Activated T-helper 17 cell treated with anti-CD3 and anti-CD28 coated beads, Interleukin-2, amount 50 U/mL, for 72 hours (primary cell): Measurements from ENCODE around the gene DYNLT4. TPM values are rescaled to one million over a fixed set of nuclear protein-coding genes. Genes with fewer than 3 reads are reported as not detected.
"Not testable (repeated sequence)": the region's sequence is repeated elsewhere in the genome, so short reads cannot be mapped to it uniquely, and the experiment has no call there.

Source experiments
- ATAC-seq: fragments of 150-1000 bp; cut with Tn5 transposase; replicated peaks from 2 replicates; pipeline ENCODE4 v1.10.0; 2021; ENCODE audit warnings: mild to moderate bottlenecking, moderate library complexity
- H3K27ac Mint-ChIP-seq: one replicate; pipeline ENCODE4 v1.8.0; 2022; ENCODE audit warnings: mixed read lengths
- H3K27me3 Mint-ChIP-seq: one replicate; pipeline ENCODE4 v1.8.0; 2022; ENCODE audit warnings: mixed read lengths
- H3K36me3 Mint-ChIP-seq: one replicate; pipeline ENCODE4 v1.8.0; 2022; ENCODE audit warnings: low read depth, mild to moderate bottlenecking, mixed read lengths
- H3K4me1 Mint-ChIP-seq: one replicate; pipeline ENCODE4 v1.8.0; 2022; ENCODE audit warnings: mixed read lengths
- H3K4me3 Mint-ChIP-seq: one replicate; pipeline ENCODE4 v1.8.0; 2022; ENCODE audit warnings: mild to moderate bottlenecking, mixed read lengths
- H3K9me3 Mint-ChIP-seq: one replicate; pipeline ENCODE4 v1.8.0; 2022; ENCODE audit warnings: mixed read lengths
- total RNA-seq, 2 donors: library from RNA; stranded (reverse); gene quantifications; one replicate each; pipeline ENCODE4 v1.2.3, GENCODE V29; 2022

Gene DYNLT4
- total RNA-seq, 2 donors from 2014 or later, result 0.56 to 1.2 TPM

- no peaks in the 10 kb centered on the region for H3K27me3 Mint-ChIP-seq
- H3K4me1 Mint-ChIP-seq, result peaks cover 27% of the 10 kb centered on the region
- H3K36me3 Mint-ChIP-seq, result peaks cover 18% of the 10 kb centered on the region
- ATAC-seq, result no peak
- H3K27ac Mint-ChIP-seq, result no peak overlapping the region
- H3K4me3 Mint-ChIP-seq, result no peak overlapping the region
- H3K9me3 Mint-ChIP-seq, result no peaks in the 10 kb centered on the region
Measured at GRCh38 chr1:44822131-44822701, 15.1 kb upstream of the DYNLT4 start.

- ATAC-seq, result no peak
- Mint-ChIP-seq H3K4me1 (peaks cover 27% of the 10 kb centered on the region), H3K27ac (peak overlapping the region; percentile 100), H3K4me3 (peak overlapping the region; percentile 88), H3K36me3 (peaks cover 18% of the 10 kb centered on the region), H3K27me3 (no peaks in the 10 kb centered on the region), H3K9me3 (no peaks in the 10 kb centered on the region)
Measured at GRCh38 chr1:44821240-44821715, 14.1 kb upstream of the DYNLT4 start.

- Mint-ChIP-seq H3K9me3 (no peaks in the 10 kb centered on the region), H3K4me1 (peaks cover 27% of the 10 kb centered on the region), H3K27ac (peak overlapping the region; percentile 100), H3K36me3 (peaks cover 22% of the 10 kb centered on the region), H3K4me3 (peak overlapping the region; percentile 88), H3K27me3 (no peaks in the 10 kb centered on the region)
- no peak for ATAC-seq
Measured at GRCh38 chr1:44820328-44821239, 13.4 kb upstream of the DYNLT4 start.

GRCh38 chr1:44819608-44820327 lies 12.6 kb upstream of the DYNLT4 start:
- Mint-ChIP-seq H3K9me3 (no peaks in the 10 kb centered on the region), H3K27ac (peak overlapping the region; percentile 100), H3K4me1 (peaks cover 33% of the 10 kb centered on the region), H3K4me3 (peak overlapping the region; percentile 88), H3K27me3 (no peaks in the 10 kb centered on the region), H3K36me3 (peaks cover 31% of the 10 kb centered on the region)
- peak; percentile 87 for ATAC-seq

GRCh38 chr1:44819196-44819607 lies 12.1 kb upstream of the DYNLT4 start:
- ATAC-seq, result no peak
- Mint-ChIP-seq H3K4me3 (peak overlapping the region; percentile 88), H3K36me3 (peaks cover 36% of the 10 kb centered on the region), H3K27ac (peak overlapping the region; percentile 100), H3K9me3 (no peaks in the 10 kb centered on the region), H3K27me3 (no peaks in the 10 kb centered on the region), H3K4me1 (peaks cover 34% of the 10 kb centered on the region)

- Mint-ChIP-seq H3K4me3 (peak overlapping the region; percentile 88), H3K9me3 (no peaks in the 10 kb centered on the region), H3K4me1 (peaks cover 34% of the 10 kb centered on the region), H3K27ac (peak overlapping the region; percentile 100), H3K36me3 (peaks cover 49% of the 10 kb centered on the region), H3K27me3 (no peaks in the 10 kb centered on the region)
- ATAC-seq, result no peak
Measured at GRCh38 chr1:44817771-44818495, 10.8 kb upstream of the DYNLT4 start.

GRCh38 chr1:44817307-44817706 lies 10.2 kb upstream of the DYNLT4 start:
- H3K9me3 Mint-ChIP-seq, result no peaks in the 10 kb centered on the region
- no peak for ATAC-seq
- peaks cover 34% of the 10 kb centered on the region for H3K4me1 Mint-ChIP-seq
- no peak overlapping the region for H3K27ac Mint-ChIP-seq
- no peaks in the 10 kb centered on the region for H3K27me3 Mint-ChIP-seq
- peak overlapping the region; percentile 88 for H3K4me3 Mint-ChIP-seq
- peaks cover 55% of the 10 kb centered on the region for H3K36me3 Mint-ChIP-seq

GRCh38 chr1:44815926-44816325 lies 8.8 kb upstream of the DYNLT4 start:
- H3K27me3 Mint-ChIP-seq, H3K9me3 Mint-ChIP-seq, H3K27ac Mint-ChIP-seq, H3K4me3 Mint-ChIP-seq, ATAC-seq: not testable (repeated sequence)
- H3K4me1 Mint-ChIP-seq, result peaks cover 47% of the 10 kb centered on the region
- H3K36me3 Mint-ChIP-seq, result peaks cover 69% of the 10 kb centered on the region

GRCh38 chr1:44812822-44813543 lies 5.8 kb upstream of the DYNLT4 start:
- peak overlapping the region; percentile 91 for H3K4me3 Mint-ChIP-seq
- H3K27me3 Mint-ChIP-seq, result no peaks in the 10 kb centered on the region
- H3K9me3 Mint-ChIP-seq, result no peaks in the 10 kb centered on the region
- H3K4me1 Mint-ChIP-seq, result peaks cover 37% of the 10 kb centered on the region
- peak overlapping the region; percentile 99 for H3K27ac Mint-ChIP-seq
- peaks cover 82% of the 10 kb centered on the region for H3K36me3 Mint-ChIP-seq
- no peak for ATAC-seq

- H3K4me3 Mint-ChIP-seq, result peak overlapping the region; percentile 91
- H3K27me3 Mint-ChIP-seq, result no peaks in the 10 kb centered on the region
- no peak for ATAC-seq
- peak overlapping the region; percentile 99 for H3K27ac Mint-ChIP-seq
- peaks cover 95% of the 10 kb centered on the region for H3K36me3 Mint-ChIP-seq
- H3K9me3 Mint-ChIP-seq, result no peaks in the 10 kb centered on the region
- H3K4me1 Mint-ChIP-seq, result peaks cover 40% of the 10 kb centered on the region
Measured at GRCh38 chr1:44811234-44811633, 4.1 kb upstream of the DYNLT4 start.

- peak overlapping the region; percentile 99 for H3K27ac Mint-ChIP-seq
- H3K27me3 Mint-ChIP-seq, ATAC-seq, H3K9me3 Mint-ChIP-seq: not testable (repeated sequence)
- peak overlapping the region; percentile 91 for H3K4me3 Mint-ChIP-seq
- peaks cover 40% of the 10 kb centered on the region for H3K4me1 Mint-ChIP-seq
- H3K36me3 Mint-ChIP-seq, result peaks cover 95% of the 10 kb centered on the region
Measured at GRCh38 chr1:44810762-44811105, 3.6 kb upstream of the DYNLT4 start.

GRCh38 chr1:44810101-44810761 lies 3.1 kb upstream of the DYNLT4 start:
- Mint-ChIP-seq H3K4me3 (peak overlapping the region; percentile 91), H3K36me3 (peaks cover 95% of the 10 kb centered on the region), H3K27me3 (no peaks in the 10 kb centered on the region), H3K9me3 (no peaks in the 10 kb centered on the region), H3K27ac (peak overlapping the region; percentile 99), H3K4me1 (peaks cover 42% of the 10 kb centered on the region)
- ATAC-seq, result peak; percentile 3
